Activated B cell treated with CpG ODN at 0.5 μM for 24 hours (primary cell): ENCODE results near the gene PLAAT3. TPM values are rescaled to one million over a fixed set of nuclear protein-coding genes. Genes with fewer than 3 reads are reported as not detected.
"Not testable (repeated sequence)": the region's sequence is repeated elsewhere in the genome, so short reads cannot be mapped to it uniquely, and the experiment has no call there.

Experiments used
- ATAC-seq: fragments of 200-7000 bp; cut with Tn5 transposase; one replicate; pipeline ENCODE4 v1.10.0; 2021; ENCODE audit warnings: low read depth, mild to moderate bottlenecking, moderate library complexity
- CTCF ChIA-PET: fragments of 350-600 bp; sonication (Branson Sonifier 250); formaldehyde crosslinking; loops from one replicate; lab custom pipeline; 2021; ENCODE audit warnings: antibody characterized with exemption; lab: Charles Lee
- POLR2A ChIA-PET: fragments of 350-600 bp; sonication (Branson Sonifier 250); formaldehyde crosslinking; loops from one replicate; lab custom pipeline; 2021; ENCODE audit warnings: antibody characterized with exemption; lab: Charles Lee
- DNase-seq: peaks from one replicate; pipeline ENCODE4 v3.0.0; 2022
- H3K27ac Mint-ChIP-seq: one replicate; pipeline ENCODE4 v1.8.0; 2020; ENCODE audit warnings: mixed read lengths
- H3K27me3 Mint-ChIP-seq: one replicate; pipeline ENCODE4 v1.8.0; 2021; ENCODE audit warnings: mixed read lengths
- H3K36me3 Mint-ChIP-seq: one replicate; pipeline ENCODE4 v1.8.0; 2021; ENCODE audit warnings: low read depth, mixed read lengths
- H3K4me1 Mint-ChIP-seq: one replicate; pipeline ENCODE4 v1.8.0; 2021; ENCODE audit warnings: mixed read lengths
- H3K4me3 Mint-ChIP-seq: one replicate; pipeline ENCODE4 v1.8.0; 2020; ENCODE audit warnings: mild to moderate bottlenecking, mixed read lengths
- H3K9me3 Mint-ChIP-seq: one replicate; pipeline ENCODE4 v1.8.0; 2020; ENCODE audit warnings: mixed read lengths
- CTCF ChIP-seq: fragments of 200-600 bp; IDR thresholded peaks from one replicate; pipeline ENCODE4 v1.8.0; 2022; ENCODE audit warnings: antibody characterized with exemption, mild to moderate bottlenecking
- intact Hi-C: fragments of 100-400 bp; cut with micrococcal nuclease; formaldehyde crosslinking; loops from one replicate; pipeline ENCODE4 v1.15.1; 2024
- total RNA-seq: library from RNA; stranded (reverse); gene quantifications from 2 replicates; pipeline ENCODE4 v1.2.3, GENCODE V29; 2022

The PLAAT3 gene
- total RNA-seq, 1 donor from 2014 or later = 0.82 TPM

- H3K36me3 Mint-ChIP-seq = peaks cover 65% of the 10 kb centered on the region
These were observed 27.5 kb upstream of the PLAAT3 start for GRCh38 chr11:63641727-63642126.

DNA sequence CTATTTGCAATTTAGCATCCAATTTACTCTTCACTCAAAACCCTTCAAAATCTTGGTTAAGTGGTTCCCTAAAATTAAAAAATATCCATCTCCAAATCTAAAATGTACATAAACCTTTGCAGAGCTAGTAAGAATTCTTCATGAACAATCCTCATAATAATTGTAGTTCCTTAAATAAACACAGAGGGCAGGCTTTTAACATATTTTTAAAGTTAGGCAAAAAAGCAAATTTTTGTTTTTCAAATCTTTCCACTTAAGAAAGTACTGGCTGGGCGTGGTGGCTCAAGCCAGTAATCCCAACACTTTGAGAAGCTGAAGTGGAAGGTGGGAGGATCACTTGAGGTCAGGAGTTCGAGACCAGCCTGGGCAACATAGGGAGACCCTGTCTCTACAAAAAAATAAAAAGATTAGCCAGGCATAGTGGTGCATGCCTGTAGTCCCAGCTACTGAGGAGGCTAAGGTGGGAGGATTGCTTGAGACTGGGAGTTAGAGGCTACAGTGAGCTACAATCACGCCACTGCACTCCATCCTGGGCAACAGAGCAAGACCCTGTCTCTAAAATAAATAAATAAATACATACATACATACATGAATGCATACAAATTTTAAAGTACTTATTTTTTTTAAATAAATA lies 25.1 kb upstream of the PLAAT3 start:
- TF ChIP-seq CTCF = no peak
- H3K36me3 Mint-ChIP-seq = peaks cover 58% of the 10 kb centered on the region

More at GRCh38 chr11:63641727-63642126, 27.5 kb upstream of the PLAAT3 start:
- Mint-ChIP-seq H3K4me1 (no peaks in the 10 kb centered on the region), H3K9me3 (no peaks in the 10 kb centered on the region), H3K27me3 (no peaks in the 10 kb centered on the region), H3K27ac (no peak overlapping the region), H3K4me3 (no peak overlapping the region)
- CTCF ChIA-PET = interaction anchor here (1.0 kb wide), 1 partner anchor 159 kb away, joined by 4 read pairs; no protein-coding TSS in a partner anchor
- ATAC-seq (no peak), DNase-seq (no peak)
- TF ChIP-seq CTCF = no peak
- POLR2A ChIA-PET = no interaction called here
- intact Hi-C loops = no loop called here

GRCh38 chr11:63638436-63638835 lies 24.2 kb upstream of the PLAAT3 start:
- POLR2A ChIA-PET, H3K4me1 Mint-ChIP-seq, H3K9me3 Mint-ChIP-seq, DNase-seq, H3K4me3 Mint-ChIP-seq, H3K27me3 Mint-ChIP-seq, ATAC-seq, H3K27ac Mint-ChIP-seq: not testable (repeated sequence)
- H3K36me3 Mint-ChIP-seq = peaks cover 53% of the 10 kb centered on the region
- intact Hi-C loops = loop anchor here (5.0 to 10.0 kb wide), 2 partner anchors 509 to 734 kb away; no protein-coding TSS in a partner anchor
- CTCF ChIA-PET = interaction anchor here (1.0 to 7.1 kb wide), 10 partner anchors 9 to 159 kb away, joined by 3 to 148 read pairs (median 4); partner anchors contain the start of gene PLAAT4

More for the DNA sequence above, 25.1 kb upstream of the PLAAT3 start:
- intact Hi-C loops = loop anchor here (1.0 to 10.0 kb wide), 3 partner anchors 99 to 735 kb away; no protein-coding TSS in a partner anchor
- Mint-ChIP-seq H3K9me3 (no peaks in the 10 kb centered on the region), H3K4me3 (no peak overlapping the region), H3K27me3 (no peaks in the 10 kb centered on the region), H3K27ac (no peak overlapping the region), H3K4me1 (no peaks in the 10 kb centered on the region)
- ATAC-seq (no peak), DNase-seq (no peak)
- POLR2A ChIA-PET = no interaction called here
- CTCF ChIA-PET = interaction anchor here (0.7 to 7.1 kb wide), 11 partner anchors 10 to 160 kb away, joined by 3 to 148 read pairs (median 4); partner anchors contain the start of gene PLAAT4

GRCh38 chr11:63635762-63636465 lies 21.7 kb upstream of the PLAAT3 start:
- no peak for TF ChIP-seq CTCF
- Mint-ChIP-seq H3K27ac (no peak overlapping the region), H3K9me3 (no peaks in the 10 kb centered on the region), H3K4me3 (no peak overlapping the region), H3K4me1 (peaks cover 9% of the 10 kb centered on the region), H3K36me3 (peaks cover 51% of the 10 kb centered on the region), H3K27me3 (no peaks in the 10 kb centered on the region)
- intact Hi-C loops = loop anchor here (1.0 to 10.0 kb wide), 4 partner anchors 158 to 731 kb away; no protein-coding TSS in a partner anchor
- DNase-seq = peak; percentile 23
- ATAC-seq = peak; percentile 72
- ChIA-PET POLR2A (interaction anchor here (1.0 kb wide), 1 partner anchor 157 kb away, joined by 4 read pairs; no protein-coding TSS in a partner anchor), CTCF (interaction anchor here (1.0 to 7.1 kb wide), 5 partner anchors 9 to 601 kb away, joined by 3 to 148 read pairs (median 4); no protein-coding TSS in a partner anchor)

- DNase-seq (no peak), ATAC-seq (no peak)
- no peaks in the 10 kb centered on the region for H3K9me3 Mint-ChIP-seq
- ChIA-PET CTCF (interaction anchor here (1.2 to 1.5 kb wide), 2 partner anchors 9 to 150 kb away, joined by 6 to 7 read pairs; no protein-coding TSS in a partner anchor), POLR2A (no interaction called here)
- no peak overlapping the region for H3K4me3 Mint-ChIP-seq
- H3K4me1 Mint-ChIP-seq = peaks cover 11% of the 10 kb centered on the region
- no peak overlapping the region for H3K27ac Mint-ChIP-seq
- no peaks in the 10 kb centered on the region for H3K27me3 Mint-ChIP-seq
- H3K36me3 Mint-ChIP-seq = peaks cover 52% of the 10 kb centered on the region
- no peak for TF ChIP-seq CTCF
- intact Hi-C loops = no loop called here
These were observed 15.2 kb upstream of the PLAAT3 start for GRCh38 chr11:63629426-63629825.
